Stomach (tissue), 4 donors: ENCODE measurements around the gene HOXD8.

ENCODE experiments used
- CTCF ChIP-seq, 7 experiments: fragments of 450-650 bp in 4 of 7; fragments of 200-600 bp in 3 of 7; sonication (generic) in 3 of 7; IDR thresholded peaks; one replicate each; pipeline ENCODE4 v1.5.1; 2016 to 2019; ENCODE audit warnings: antibody characterized with exemption in 7 of 7, control low read depth in 2 of 7, mild to moderate bottlenecking in 1 of 7
- POLR2A ChIP-seq, 4 donors: fragments of 450-650 bp; IDR thresholded peaks; one replicate each; pipeline ENCODE4 v1.6.1; 2016; ENCODE audit warnings: antibody characterized with exemption in 4 of 4, control low read depth in 2 of 4, mild to moderate bottlenecking in 1 of 4, moderate library complexity in 1 of 4

GRCh38 chr2:176149939-176150583 is 20.6 kb downstream of the HOXD8 start:
- no peak for TF ChIP-seq CTCF (IDR thresholded peaks at IDR 0.05)
- no peak for TF ChIP-seq POLR2A (IDR thresholded peaks at IDR 0.05)
